Natural killer cell treated with Interleukin-12 subunit alpha and Interleukin-12 subunit beta and Interleukin-15 and Interleukin-18, amount 100 ng/mL, for 72 hours (primary cell): ENCODE results near the gene ARHGAP30. TPM values are rescaled to one million over a fixed set of nuclear protein-coding genes. Genes with fewer than 3 reads are reported as not detected.
A peak's percentile ranks its signal among the peaks of the same experiment; 100 is the strongest.
"Not testable (repeated sequence)": the region's sequence is repeated elsewhere in the genome, so short reads cannot be mapped to it uniquely, and the experiment has no call there.

ENCODE experiments used
- ATAC-seq, 2 donors: fragments of 150-1000 bp; cut with Tn5 transposase in 1 of 2; sonication (Bioruptor Pico), chemical (Tn5 transposase) in 1 of 2; 2 replicates each; pipeline ENCODE4 v1.10.0; 2021
- DNase-seq: peaks from one replicate; pipeline ENCODE4 v3.0.0; 2022; ENCODE audit warnings: low spot score
- H3K27ac Mint-ChIP-seq, 2 donors: 1 replicate in 1 of 2; 2 replicates in 1 of 2; pipeline ENCODE4 v1.8.0; 2022; ENCODE audit warnings: mixed read lengths in 2 of 2, mild to moderate bottlenecking in 1 of 2, moderate library complexity in 1 of 2
- H3K27me3 Mint-ChIP-seq, 2 donors: 1 replicate in 1 of 2; 2 replicates in 1 of 2; pipeline ENCODE4 v1.8.0; 2022; ENCODE audit warnings: mixed read lengths in 2 of 2
- H3K36me3 Mint-ChIP-seq: one replicate; pipeline ENCODE4 v1.8.0; 2022; ENCODE audit warnings: mixed read lengths
- H3K4me1 Mint-ChIP-seq, 2 donors: 1 replicate in 1 of 2; 2 replicates in 1 of 2; pipeline ENCODE4 v1.8.0; 2022; ENCODE audit warnings: low read depth in 2 of 2, mixed read lengths in 2 of 2, mild to moderate bottlenecking in 1 of 2
- H3K4me3 Mint-ChIP-seq: one replicate; pipeline ENCODE4 v1.8.0; 2022; ENCODE audit warnings: mixed read lengths
- H3K9me3 Mint-ChIP-seq: 2 replicates; pipeline ENCODE4 v1.8.0; 2022; ENCODE audit warnings: mixed read lengths
- total RNA-seq, 2 donors: library from RNA; stranded (reverse); gene quantifications; one replicate each; pipeline ENCODE4 v1.2.3, GENCODE V29; 2022

The ARHGAP30 gene
- total RNA-seq, 2 donors from 2014 or later, result 217 to 250 TPM

DNA sequence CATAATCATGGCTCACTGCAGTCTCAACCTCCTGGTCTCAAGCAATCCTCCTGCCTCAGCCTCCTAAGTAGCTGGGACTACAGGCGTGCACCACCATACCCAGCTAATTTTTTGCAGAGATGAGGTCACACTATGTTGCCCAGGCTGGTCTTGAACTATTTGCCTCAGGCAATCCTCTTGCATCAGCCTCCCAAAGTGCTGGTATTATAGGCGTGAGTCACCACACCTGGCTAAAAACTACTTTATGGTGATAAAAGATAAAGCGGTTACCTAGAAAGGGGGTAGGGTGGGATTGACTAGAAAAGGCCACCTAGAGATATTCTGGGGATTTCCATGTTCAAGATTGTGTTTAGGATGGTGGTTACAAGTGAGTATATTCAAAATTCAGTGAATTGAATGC lies 35.9 kb downstream of the ARHGAP30 start:
- no peak for DNase-seq
- Mint-ChIP-seq H3K4me1 (peaks cover 7 to 9% of the 10 kb centered on the region in 2 donors), H3K4me3 (no peak overlapping the region), H3K36me3 (no peaks in the 10 kb centered on the region), H3K9me3 (no peaks in the 10 kb centered on the region), H3K27me3 (no peaks in the 10 kb centered on the region), H3K27ac (no peak overlapping the region)
- ATAC-seq, result no peak

DNA sequence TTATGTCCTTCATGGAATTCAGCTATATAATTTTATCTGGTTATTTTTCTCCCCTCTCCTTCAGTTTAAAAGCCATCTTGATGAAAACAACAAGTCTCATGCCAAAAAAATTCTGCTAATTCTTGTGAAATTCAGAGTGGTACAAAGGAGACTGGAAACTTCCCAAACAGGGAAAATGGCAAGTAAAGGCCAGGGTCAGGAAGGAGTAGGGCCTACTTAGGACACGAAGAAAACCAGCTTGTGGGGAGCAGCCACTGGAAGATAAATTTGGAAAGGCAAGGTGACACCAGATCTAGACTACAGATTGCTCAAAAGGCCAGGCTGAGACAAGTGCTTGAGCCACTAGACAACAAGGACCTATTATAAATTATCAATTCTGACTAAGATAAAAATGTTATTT lies 37.3 kb downstream of the ARHGAP30 start:
- no peak overlapping the region for H3K4me3 Mint-ChIP-seq
- no peak for DNase-seq
- no peak for ATAC-seq

DNA sequence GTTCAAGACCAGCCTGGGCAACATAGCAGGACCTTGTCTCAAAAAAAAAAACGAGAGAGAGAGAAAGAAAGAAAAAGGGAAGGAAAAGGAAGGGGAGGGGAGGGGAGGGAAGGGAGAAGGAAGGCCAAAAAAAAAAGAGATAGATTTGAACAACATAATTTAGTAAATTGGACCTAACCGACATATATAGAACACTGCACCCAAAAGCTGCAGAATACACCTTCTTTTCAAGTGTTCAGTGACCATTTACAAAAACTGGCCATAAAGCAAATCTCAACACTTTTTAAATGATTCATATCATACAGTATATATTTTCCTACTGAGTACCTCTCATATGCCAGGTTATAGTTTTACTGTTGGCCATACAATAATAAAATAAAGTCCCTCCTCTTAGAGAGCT lies 37.8 kb downstream of the ARHGAP30 start:
- Mint-ChIP-seq H3K27me3 (no peaks in the 10 kb centered on the region), H3K4me3 (no peak overlapping the region), H3K36me3 (no peaks in the 10 kb centered on the region), H3K27ac (peak overlapping the region in 1 of 2 donors; percentile 34), H3K4me1 (peaks cover 4 to 5% of the 10 kb centered on the region in 2 donors), H3K9me3 (no peaks in the 10 kb centered on the region)
- DNase-seq, result no peak
- no peak for ATAC-seq

More for the DNA sequence above, 37.3 kb downstream of the ARHGAP30 start:
- Mint-ChIP-seq H3K9me3 (no peaks in the 10 kb centered on the region), H3K4me1 (peaks cover 4 to 5% of the 10 kb centered on the region in 2 donors), H3K36me3 (no peaks in the 10 kb centered on the region), H3K27ac (no peak overlapping the region), H3K27me3 (no peaks in the 10 kb centered on the region)

DNA sequence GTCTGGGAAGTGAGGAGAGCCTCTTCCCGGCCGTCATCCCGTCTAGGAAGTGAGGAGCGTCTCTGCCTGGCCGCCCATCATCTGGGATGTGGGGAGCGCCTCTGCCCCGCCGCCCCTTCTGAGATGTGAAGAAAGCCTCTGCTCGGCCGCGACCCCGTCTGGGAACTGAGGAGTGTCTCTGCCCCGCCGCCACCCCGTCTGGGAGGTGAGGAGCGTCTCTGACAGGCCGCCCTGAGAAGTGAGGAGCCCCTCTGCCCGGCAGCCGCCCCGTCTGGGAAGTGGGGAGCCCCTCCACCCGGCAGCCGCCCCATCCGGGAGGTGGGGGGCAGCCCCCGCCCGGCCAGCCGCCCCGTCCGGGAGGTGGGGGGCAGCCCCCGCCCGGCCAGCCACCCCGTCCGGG lies 40.2 kb downstream of the ARHGAP30 start:
- not testable (repeated sequence) for H3K27ac Mint-ChIP-seq, ATAC-seq, H3K9me3 Mint-ChIP-seq, DNase-seq, H3K36me3 Mint-ChIP-seq, H3K4me3 Mint-ChIP-seq, H3K4me1 Mint-ChIP-seq, H3K27me3 Mint-ChIP-seq

DNA sequence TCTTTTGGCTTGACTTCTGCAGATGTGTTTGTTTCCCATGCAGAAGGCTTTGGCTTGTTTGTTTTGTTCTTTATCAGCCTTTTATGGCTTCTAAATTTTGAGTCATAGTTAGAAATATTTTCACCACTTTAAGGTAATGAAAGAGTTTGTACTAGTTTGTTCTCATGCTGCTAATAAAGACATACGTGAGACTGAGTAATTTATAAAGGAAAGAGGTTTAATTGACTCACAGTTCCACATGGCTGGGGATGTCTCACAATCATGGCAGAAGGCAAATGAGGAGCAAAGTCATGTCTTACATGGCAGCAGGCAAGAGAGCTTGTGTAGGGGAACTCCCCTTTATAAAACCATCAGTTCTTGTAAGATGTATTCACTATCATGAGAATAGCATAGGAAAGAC lies 42.7 kb downstream of the ARHGAP30 start:
- not testable (repeated sequence) for ATAC-seq, H3K27ac Mint-ChIP-seq, H3K27me3 Mint-ChIP-seq, H3K9me3 Mint-ChIP-seq, H3K4me3 Mint-ChIP-seq, DNase-seq, H3K4me1 Mint-ChIP-seq, H3K36me3 Mint-ChIP-seq

DNA sequence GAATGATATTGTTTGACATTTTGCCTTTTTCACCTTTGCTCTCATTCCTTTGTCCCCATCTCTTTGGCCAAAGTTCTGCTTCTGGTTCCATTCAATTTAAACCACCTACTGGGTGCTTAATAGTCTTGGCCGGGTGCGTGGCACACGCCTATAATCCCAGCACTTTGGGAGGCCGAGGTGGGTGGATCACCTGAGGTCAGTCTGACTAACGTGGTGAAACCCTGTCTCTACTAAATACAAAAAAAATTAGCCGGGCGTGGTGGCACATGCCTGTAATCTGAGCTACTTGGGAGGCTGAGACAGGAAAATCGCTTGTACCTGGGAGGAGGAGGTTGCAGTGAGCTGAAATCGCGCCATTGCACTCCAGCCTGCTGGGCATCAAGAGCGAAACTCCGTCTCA lies 47.3 kb downstream of the ARHGAP30 start:
- not testable (repeated sequence) for DNase-seq, H3K9me3 Mint-ChIP-seq, H3K27ac Mint-ChIP-seq, H3K36me3 Mint-ChIP-seq, ATAC-seq, H3K27me3 Mint-ChIP-seq
- Mint-ChIP-seq H3K4me1 (peaks cover 30 to 36% of the 10 kb centered on the region in 2 donors), H3K4me3 (peak overlapping the region; percentile 21)

DNA sequence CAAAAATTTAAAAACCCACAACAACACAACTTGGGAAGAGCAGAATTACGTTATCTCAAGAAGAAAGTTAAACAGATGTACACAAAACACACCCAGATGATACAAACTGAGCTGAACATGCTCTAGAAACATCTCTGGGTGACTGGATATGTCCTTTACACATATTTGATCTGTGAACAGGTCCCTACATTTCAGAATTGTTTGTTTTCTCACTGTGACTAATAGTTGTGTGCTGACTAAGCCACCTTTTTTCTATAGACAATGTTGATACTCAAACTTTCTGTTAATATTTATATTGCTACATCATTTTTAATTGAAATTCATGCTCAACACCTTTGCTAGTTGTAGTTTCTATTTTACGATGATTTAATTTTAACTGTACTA lies 47.7 kb downstream of the ARHGAP30 start:
- no peak overlapping the region for H3K27ac Mint-ChIP-seq
- no peaks in the 10 kb centered on the region for H3K27me3 Mint-ChIP-seq
- no peaks in the 10 kb centered on the region for H3K36me3 Mint-ChIP-seq
- DNase-seq (no peak), ATAC-seq (no peak)
- H3K4me1 Mint-ChIP-seq, result peaks cover 30 to 36% of the 10 kb centered on the region in 2 donors
- peak overlapping the region; percentile 97 for H3K4me3 Mint-ChIP-seq
- H3K9me3 Mint-ChIP-seq, result no peaks in the 10 kb centered on the region

DNA sequence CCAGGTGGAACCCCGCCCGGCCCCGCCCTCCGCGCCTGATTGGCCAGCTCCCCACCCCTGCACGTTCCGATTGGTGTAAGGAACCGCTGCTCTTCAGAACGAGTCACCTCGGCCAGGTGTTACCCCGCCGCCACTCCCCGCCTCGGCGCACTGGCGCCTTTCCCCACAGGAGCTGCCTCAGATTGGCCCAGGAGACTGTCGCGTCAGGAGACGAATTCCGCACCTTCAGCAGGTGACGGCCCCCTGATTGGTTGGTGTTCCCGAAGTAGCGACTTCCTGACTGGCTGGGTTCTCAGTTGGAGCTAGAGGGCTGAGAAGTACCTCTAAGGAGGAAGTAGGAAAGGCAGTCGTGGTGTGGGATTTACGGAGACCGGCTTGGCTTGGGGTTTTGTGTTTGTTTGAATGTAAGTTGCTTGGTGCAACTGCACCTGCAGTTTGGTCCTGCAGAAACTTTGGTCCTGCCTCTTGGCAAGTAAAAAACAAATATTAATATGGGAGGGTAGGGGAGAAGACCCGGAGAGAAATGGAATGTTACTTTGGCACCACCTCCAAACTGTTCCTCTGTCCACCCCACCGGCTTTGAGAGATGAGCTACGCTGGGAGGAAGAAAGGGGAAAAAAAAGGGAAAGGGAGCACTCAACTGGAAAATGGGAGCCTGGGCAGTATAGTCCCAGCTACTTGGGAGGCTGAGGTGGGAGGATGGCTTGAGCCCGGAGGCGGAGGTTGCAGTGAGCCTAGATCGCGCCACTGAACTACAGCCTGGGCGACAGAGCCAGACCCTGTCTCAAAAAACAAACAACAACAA lies 48.3 kb downstream of the ARHGAP30 start:
- peak overlapping the region; percentile 73 to 87 for H3K27ac Mint-ChIP-seq
- H3K4me3 Mint-ChIP-seq, result peak overlapping the region; percentile 97
- no peaks in the 10 kb centered on the region for H3K27me3 Mint-ChIP-seq
- H3K36me3 Mint-ChIP-seq, result no peaks in the 10 kb centered on the region
- DNase-seq, result peak; percentile 86
- H3K4me1 Mint-ChIP-seq, result peaks cover 30 to 36% of the 10 kb centered on the region in 2 donors
- no peaks in the 10 kb centered on the region for H3K9me3 Mint-ChIP-seq
- ATAC-seq, result peak; percentile 94 to 96

DNA sequence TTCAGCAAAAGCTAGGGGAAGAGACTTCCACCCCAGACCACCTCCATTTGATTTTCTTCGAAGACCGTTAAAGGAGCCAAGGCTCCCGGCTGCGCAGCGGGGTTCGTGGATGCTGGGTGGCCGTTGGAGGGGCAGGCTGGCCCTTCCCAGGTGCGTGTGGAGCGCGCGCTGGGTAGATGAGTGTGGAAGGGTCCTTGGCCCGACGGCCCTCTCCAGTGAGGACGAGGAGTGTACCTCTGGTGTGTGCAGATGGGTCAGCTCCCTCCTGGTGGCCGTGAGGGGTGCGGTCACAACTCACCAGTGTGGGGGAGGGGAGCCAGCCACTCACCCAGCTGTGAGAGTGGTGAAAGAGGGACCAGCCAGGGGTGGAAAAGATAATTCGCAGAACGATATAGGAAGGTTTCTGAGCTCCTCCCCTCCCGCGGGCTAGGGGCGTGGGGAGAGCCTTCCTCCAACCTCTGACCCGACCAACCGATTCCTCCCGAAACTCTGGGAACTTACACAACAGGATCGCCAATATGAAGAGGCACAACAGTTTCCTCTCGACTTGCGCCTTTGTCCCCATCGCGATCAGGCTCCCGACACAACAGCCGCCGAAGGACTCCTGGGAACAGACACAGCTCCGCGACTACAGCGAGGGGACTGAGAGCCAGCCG lies 49.1 kb downstream of the ARHGAP30 start, which contains the start of gene F11R:
Gene F11R (minus strand): TSS at position 644 of the 656 bp plus-strand sequence. CDS start 79 bp downstream, at position 565.
- ATAC-seq (peak; percentile 66 to 71), DNase-seq (no peak)
- Mint-ChIP-seq H3K4me1 (peaks cover 30 to 36% of the 10 kb centered on the region in 2 donors), H3K27ac (peak within 1 kb of the TSS; percentile 73 to 87), H3K9me3 (no peaks in the 10 kb centered on the region), H3K27me3 (no peaks in the 10 kb centered on the region), H3K36me3 (no peaks in the 10 kb centered on the region), H3K4me3 (peak within 1 kb of the TSS; percentile 97)

DNA sequence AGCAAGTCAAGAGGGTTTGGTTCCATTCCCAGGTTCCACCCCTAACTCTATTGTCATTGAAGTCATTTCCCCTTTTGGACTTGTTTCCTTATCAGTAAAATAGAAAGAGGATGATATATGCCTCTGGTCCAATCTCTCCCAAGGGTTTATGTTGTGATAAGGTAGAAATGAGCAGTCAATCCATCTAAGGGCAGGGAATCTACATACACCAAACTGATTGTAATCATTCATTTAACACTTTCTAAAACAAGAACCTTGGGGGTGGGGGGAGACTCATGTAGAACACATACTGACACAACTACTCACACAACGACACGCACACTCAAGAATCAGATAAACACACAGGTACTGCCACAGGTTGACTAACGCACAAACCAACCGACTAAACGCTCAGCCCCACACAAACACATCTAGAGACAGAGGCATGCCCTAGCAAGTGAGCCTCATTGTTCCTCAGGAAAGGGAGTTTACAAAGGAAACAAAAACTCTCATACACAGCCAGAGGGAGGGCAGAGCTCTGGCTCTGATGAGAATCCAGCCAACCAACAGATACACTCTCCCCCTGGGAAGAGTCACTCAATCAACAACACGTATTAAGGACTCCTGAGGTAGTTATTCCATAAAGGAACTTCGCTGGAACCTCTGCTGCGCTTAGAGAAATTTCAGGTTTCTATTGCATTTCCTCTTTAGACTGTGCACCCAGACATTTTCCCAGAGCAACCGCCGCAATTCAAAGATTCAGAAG lies 49.8 kb downstream of the ARHGAP30 start:
- Mint-ChIP-seq H3K27me3 (no peaks in the 10 kb centered on the region), H3K9me3 (no peaks in the 10 kb centered on the region), H3K4me3 (peak overlapping the region; percentile 97), H3K4me1 (peaks cover 30 to 36% of the 10 kb centered on the region in 2 donors), H3K36me3 (no peaks in the 10 kb centered on the region), H3K27ac (peak overlapping the region; percentile 73 to 87)
- DNase-seq (no peak), ATAC-seq (no peak)

DNA sequence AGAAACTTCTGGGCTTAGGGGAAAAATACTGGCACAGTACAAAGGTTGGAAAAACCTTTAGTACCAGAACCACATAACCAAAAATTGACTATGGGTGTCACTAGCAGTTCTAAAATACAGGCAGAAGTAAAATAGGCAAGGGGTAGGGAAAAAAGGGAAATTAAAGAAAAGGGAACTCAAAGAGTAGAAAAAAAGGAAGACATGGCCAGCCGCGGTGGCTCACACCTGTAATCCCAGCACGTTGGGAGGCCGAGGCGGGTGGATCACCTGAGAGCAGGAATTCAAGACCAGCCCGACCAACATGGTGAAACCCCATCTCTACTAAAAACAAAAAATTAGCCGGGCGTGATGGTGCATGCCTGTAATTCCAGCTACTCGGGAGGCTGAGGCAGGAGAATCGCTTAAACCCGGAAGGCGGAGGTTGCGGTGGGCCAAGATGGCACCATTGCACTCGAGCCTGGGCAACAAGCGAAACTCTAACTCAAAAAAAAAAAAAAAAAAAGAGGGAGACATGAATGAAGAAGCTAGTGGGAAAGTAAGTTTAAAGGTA lies 50.5 kb downstream of the ARHGAP30 start:
- ATAC-seq, result not testable (repeated sequence)
- peak overlapping the region; percentile 42 to 73 for H3K27ac Mint-ChIP-seq

DNA sequence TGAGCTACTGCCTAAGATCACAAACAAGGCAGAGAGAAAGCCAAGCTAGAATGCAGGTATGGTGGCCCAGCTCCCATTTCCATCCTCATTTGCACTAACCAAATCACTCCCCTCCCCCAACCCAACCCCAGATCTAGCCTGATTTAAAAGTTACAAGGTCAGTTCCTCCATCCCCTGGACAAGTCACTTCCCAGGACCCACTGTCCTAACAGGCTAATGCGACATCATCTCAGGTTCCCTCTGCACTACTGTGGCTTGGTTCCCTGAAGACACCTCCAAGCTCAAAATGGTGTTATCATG lies 51.1 kb downstream of the ARHGAP30 start:
- Mint-ChIP-seq H3K27ac (peak overlapping the region in 1 of 2 donors; percentile 42), H3K9me3 (no peaks in the 10 kb centered on the region), H3K4me1 (peaks cover 38 to 41% of the 10 kb centered on the region in 2 donors), H3K27me3 (no peaks in the 10 kb centered on the region), H3K36me3 (no peaks in the 10 kb centered on the region), H3K4me3 (no peak overlapping the region)
- no peak for DNase-seq
- ATAC-seq, result no peak

More for the DNA sequence above, 50.5 kb downstream of the ARHGAP30 start:
- not testable (repeated sequence) for H3K36me3 Mint-ChIP-seq, H3K9me3 Mint-ChIP-seq, H3K27me3 Mint-ChIP-seq, DNase-seq
- Mint-ChIP-seq H3K4me3 (peak overlapping the region; percentile 97), H3K4me1 (peaks cover 32 to 37% of the 10 kb centered on the region in 2 donors)

DNA sequence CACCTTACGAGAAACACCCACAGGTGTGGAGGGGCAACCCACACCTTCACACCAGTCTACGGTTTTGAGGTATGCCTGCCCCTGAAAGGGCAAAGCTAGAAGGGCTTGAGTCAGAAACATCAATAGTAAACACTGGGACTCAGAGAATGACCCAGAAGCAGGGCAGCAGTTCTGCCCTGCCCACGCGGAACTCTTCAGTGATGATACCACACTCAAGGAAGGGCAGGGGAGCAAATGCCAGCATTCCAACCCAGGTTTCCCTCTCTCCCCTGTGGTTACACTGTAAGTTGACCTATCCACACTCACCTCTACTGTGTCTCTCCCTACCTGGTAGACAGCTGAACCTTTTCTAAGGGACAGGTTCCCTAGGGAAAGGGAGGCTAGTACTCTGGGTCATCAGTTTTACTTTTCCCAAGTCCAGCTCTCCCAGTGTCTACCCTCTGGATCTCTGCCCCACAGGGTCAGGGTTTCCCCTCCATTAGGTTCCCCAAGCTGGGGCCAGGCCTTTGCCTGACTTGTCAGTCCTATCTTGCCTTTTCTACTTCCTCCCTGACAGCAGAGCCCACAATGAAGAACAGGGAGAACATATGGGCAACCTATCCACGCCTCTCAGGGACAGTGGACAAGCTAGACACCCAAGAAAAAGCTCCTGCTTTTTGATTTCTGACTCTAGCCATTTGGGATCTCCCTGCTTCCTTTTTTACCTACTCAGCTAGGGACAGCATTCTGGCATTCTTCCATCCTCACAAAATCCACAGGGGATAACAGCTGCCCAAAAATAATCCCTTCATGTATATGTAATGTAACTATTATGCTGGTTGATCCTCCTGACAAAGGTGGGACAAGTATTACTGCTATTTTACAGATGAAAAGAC lies 51.7 kb downstream of the ARHGAP30 start:
- ATAC-seq (no peak), DNase-seq (no peak)
- Mint-ChIP-seq H3K27me3 (no peaks in the 10 kb centered on the region), H3K4me3 (no peak overlapping the region), H3K27ac (peak overlapping the region in 1 of 2 donors; percentile 80), H3K9me3 (no peaks in the 10 kb centered on the region), H3K4me1 (peaks cover 44 to 46% of the 10 kb centered on the region in 2 donors), H3K36me3 (no peaks in the 10 kb centered on the region)
